GM19438 (cell line): ENCODE results near the gene IFNAR1.
"Not testable (repeated sequence)": the region's sequence is repeated elsewhere in the genome, so short reads cannot be mapped to it uniquely, and the experiment has no call there.

Source experiments
- ATAC-seq: cut with Tn5 transposase; IDR thresholded peaks from one replicate; pipeline ENCODE4 v1.9.1; 2021; ENCODE audit warnings: low read depth; ENCODE audit not compliant: unreplicated experiment

Gene IFNAR1

DNA sequence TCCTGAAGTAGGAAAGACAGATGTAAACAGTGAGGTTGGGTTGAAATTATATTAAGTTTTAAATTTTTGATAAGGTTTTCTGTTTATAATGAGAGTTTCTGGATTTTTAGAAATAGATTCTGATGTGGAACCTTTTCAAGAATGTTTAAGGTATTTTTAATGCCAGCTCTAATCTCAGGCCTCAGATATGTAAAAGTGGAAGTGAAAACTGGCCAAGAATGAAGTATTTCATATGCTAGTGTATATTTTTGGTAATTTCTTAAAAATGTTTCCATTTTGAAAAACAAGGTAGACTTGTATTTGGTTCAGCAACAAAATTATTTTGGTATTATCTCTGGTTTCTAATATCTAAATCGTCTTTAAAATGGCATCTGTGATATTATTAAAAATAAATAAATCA, 14.4 kb downstream of the IFNAR1 start:
- no peak for ATAC-seq

- ATAC-seq = no peak
Measured at GRCh38 chr21:33339918-33340317, 15.1 kb downstream of the IFNAR1 start.

- no peak for ATAC-seq
Measured at GRCh38 chr21:33345751-33346238, 21.0 kb downstream of the IFNAR1 start.

GRCh38 chr21:33348706-33349105, 23.9 kb downstream of the IFNAR1 start:
- no peak for ATAC-seq

DNA sequence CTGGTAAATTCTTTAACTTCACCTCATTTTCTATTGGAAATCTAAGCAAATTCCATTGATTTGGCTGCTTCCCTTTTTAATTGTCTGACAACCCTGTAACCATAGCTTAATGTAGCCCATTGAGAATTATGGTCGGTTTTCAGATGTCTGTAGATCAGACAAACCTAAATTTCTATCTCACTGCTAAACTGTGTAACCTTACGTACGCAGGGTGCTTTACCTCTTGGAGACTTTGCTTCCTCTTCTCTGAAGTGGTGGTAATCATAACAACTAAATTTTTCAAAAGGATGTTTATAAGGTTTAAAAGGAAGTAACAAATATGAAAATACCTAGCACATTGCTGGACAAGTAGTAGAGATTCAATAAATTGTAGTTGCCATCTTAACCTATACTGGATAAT, 25.9 kb downstream of the IFNAR1 start:
- no peak for ATAC-seq

GRCh38 chr21:33355355-33355754, 30.6 kb downstream of the IFNAR1 start:
- no peak for ATAC-seq

GRCh38 chr21:33355996-33356395, 31.2 kb downstream of the IFNAR1 start:
- ATAC-seq = no peak

- ATAC-seq = no peak
Measured at GRCh38 chr21:33357177-33357576, 32.4 kb downstream of the IFNAR1 start.

DNA sequence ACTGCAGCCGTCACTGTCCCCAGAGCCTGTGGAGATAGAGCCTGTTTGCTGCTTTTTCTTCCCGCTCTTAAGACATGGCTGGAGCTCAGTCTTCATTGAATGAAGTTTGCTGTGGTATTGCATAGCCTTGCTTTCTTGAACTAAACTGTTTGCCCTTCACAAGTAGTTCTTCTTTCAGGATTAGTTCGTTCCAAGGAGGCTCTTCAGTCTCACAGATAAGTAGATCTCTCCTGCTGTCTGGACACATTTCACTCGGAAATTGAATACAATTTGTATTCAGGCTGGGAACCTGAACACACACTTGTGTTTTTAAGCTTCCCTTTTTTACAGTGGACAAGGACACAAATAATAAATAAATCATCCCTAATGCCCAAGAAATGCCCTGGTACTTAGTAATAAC, 34.7 kb downstream of the IFNAR1 start:
- no peak for ATAC-seq

DNA sequence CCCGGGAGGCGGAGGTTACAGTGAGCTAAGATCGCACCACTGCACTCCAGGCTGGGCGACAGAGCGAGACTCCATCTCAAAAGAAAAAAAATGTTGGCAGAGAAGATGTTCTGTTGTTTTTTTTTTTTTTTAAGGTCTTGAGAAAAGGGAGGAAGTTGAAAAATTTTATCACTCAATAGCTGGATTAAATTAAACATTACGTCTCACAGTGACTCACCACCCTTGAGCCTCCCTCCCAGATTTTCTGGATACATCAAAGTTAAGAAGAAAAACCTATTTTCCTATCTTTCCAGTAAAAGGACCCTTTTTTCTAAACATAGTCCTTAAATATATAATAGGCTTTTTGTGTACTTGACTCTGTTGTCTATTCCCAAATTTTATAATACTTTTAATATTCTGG, 35.5 kb downstream of the IFNAR1 start:
- ATAC-seq = no peak

DNA sequence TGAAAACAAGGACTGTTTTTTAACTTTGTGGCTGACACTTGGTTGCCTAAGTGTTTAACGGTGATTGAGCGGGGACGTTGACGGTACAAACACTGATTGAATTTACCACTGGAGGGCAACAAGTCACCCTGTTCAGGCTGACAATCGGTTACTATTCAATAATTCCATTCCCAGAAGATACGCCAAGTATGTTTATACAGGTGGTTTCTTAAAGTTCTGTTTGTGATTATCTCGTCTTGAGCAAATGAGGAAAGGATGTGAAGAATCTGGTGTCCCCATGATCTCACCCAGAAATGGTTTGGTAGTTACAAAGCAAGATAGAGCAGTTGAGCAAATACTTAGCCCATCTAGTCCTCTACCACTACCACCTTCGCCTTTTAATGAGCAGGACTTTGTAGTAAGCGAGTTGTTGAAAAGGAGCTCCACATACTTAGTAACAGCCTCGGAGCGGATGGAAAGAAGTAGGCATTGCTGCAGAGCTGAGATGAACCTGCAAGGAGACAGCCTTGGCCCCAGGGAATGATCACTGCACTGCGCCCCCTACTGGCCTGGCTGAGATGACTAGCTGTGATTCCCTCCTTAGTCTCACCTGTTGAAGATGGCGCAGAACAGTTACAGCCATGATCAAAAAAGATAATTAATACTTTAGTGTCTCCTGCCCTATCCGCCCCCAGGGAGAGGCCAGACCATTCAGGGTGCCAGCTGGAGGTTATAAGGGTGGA, 36.3 kb downstream of the IFNAR1 start:
- no peak for ATAC-seq

DNA sequence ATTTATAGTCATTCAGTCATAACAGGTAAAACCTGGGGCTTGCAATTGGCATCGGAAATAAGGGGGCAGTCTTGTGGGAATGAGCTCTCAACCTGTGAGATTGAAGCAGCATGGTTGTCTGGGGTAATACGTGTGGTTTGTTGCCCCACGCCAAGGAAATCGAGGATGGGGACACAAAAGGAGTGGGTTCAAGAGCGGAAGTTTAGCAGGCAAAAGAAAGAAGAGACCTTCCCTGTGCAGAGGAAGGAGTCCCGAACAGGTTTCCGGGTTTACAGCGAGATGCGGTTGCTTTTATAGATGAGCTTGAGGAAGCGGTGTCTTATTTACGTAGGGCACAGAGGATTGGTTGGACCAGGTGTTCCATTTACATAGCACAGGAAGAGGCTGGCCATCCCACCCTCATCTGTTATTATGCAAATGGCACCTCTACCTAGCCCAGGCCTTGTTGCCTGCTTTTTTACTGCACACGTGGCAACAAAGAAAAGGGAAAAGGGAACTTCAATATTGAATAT, 37.3 kb downstream of the IFNAR1 start:
- ATAC-seq = no peak

- ATAC-seq = not testable (repeated sequence)
Measured at GRCh38 chr21:33363911-33364609, 39.3 kb downstream of the IFNAR1 start.

DNA sequence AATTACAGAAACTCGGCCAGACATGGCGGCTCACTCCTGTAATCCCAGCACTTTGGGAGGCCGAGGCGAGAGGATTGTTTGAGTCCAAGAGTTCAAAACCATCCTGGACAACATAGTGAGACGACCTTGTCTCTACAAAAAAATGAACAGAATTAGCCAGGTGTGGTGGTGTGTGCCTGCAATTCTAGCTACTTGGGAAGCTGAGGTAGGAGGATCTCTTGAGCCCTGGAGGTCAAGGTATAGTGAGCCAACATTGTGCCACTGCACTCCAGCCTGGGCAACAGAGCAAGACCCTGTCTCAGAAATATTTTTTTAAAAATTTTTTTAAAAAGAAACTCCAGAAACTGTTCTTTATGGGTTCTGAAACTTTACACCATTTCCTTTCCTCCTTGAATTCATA, 40.1 kb downstream of the IFNAR1 start:
- no peak for ATAC-seq

GRCh38 chr21:33367309-33367973, 42.7 kb downstream of the IFNAR1 start:
- ATAC-seq = no peak

GRCh38 chr21:33368124-33368523, 43.4 kb downstream of the IFNAR1 start:
- ATAC-seq = no peak

DNA sequence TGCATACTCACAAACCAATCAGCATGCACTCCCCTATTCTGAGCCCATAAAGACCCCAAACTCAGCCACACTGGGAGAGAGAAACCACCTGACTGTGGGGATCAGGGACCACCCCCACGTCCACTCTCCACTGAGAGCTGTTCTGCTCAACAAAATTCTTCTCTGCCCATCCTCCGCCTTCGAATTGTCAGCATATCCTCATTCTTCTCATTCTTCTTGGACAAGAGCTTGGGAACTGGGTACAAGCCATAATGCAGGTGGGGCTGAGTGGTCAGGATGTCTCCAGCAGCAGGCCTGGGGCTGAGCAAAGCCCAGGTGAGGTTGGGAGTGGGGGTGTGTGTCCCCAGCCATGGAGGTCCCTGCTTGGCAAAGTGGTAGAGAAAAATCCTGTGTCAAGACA, 43.8 kb downstream of the IFNAR1 start:
- ATAC-seq = no peak

DNA sequence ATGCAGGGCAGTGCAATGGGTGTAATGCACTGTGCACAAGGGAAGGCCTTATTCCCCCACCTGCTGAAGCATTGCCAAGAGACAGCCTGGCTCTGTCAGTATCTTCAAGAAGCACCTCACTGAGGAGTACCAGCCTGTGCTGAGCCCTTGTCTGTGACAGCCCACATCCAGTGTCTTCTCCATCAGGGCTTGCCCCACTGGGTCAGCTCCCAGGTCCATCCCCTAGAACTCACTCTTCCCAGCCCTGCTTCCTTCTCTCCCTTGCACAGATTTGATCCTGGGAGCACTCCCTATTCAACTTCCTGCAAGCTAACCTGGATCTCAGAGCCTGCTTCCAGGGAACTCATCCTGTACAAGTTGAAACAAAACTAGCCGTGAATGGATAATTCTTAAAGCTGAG, 44.8 kb downstream of the IFNAR1 start:
- ATAC-seq = no peak

GRCh38 chr21:33370305-33370704, 45.5 kb downstream of the IFNAR1 start:
- no peak for ATAC-seq

DNA sequence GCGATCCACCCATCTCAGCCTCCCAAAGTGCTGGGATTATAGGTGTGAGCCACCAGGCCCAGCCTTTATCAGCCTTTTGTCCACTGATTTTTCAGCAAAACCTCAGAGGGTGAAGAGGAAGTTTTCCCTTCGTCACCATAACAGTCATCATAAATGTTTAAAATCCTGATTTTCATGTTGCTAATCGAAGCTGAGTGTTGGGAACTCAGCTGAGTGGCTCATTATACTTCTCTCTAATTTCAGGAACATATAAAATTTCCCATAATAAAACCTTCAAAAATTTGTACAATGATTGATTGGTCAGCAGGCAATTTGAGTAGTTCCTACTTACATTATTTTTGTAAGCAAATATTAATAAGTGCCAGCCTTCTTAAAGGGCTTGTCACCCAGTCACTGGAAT, 46.6 kb downstream of the IFNAR1 start:
- ATAC-seq = no peak

- no peak for ATAC-seq
Measured at GRCh38 chr21:33372582-33372981, 47.8 kb downstream of the IFNAR1 start.
